ENCODE measurements around the gene CTAG2. TPM values are rescaled to one million over a fixed set of nuclear protein-coding genes. Genes with fewer than 3 reads are reported as not detected.
"Not testable (repeated sequence)": the region's sequence is repeated elsewhere in the genome, so short reads cannot be mapped to it uniquely, and the experiment has no call there.

CTAG2 gene
- not detected in 2 replicates for total RNA-seq
- long read RNA-seq, result 0 reads

GRCh38 chrX:154653413-154653812 is at the start of gene CTAG2:
TSS of gene CTAG2 (minus strand) at chrX:154653579. CDS start at chrX:154653515, 64 bp downstream.
- not testable (repeated sequence) for H3K27ac Mint-ChIP-seq (ENCODE audit: unreplicated experiment); DNase-seq (ENCODE audit: extremely low spot score, unreplicated experiment); H3K36me3 Mint-ChIP-seq (ENCODE audit: unreplicated experiment); H3K9me3 Mint-ChIP-seq (ENCODE audit: unreplicated experiment); H3K27me3 Mint-ChIP-seq (ENCODE audit: unreplicated experiment); H3K4me3 Mint-ChIP-seq (ENCODE audit: unreplicated experiment)
- peaks cover 15% of the 10 kb centered on the region for H3K4me1 Mint-ChIP-seq (ENCODE audit: unreplicated experiment)

GRCh38 chrX:154698630-154699248 is 45.4 kb upstream of the CTAG2 start:
- Mint-ChIP-seq H3K36me3 (ENCODE audit: unreplicated experiment) (no peaks in the 10 kb centered on the region), H3K9me3 (ENCODE audit: unreplicated experiment) (peaks cover 20% of the 10 kb centered on the region)
- no peak for TF ChIP-seq CTCF (IDR thresholded peaks at IDR 0.05)

GRCh38 chrX:154696676-154697045 is 43.3 kb upstream of the CTAG2 start:
- H3K4me1 Mint-ChIP-seq (ENCODE audit: unreplicated experiment), result peaks cover 5% of the 10 kb centered on the region
- no peak for TF ChIP-seq CTCF (IDR thresholded peaks at IDR 0.05)
- H3K9me3 Mint-ChIP-seq (ENCODE audit: unreplicated experiment), result peaks cover 23% of the 10 kb centered on the region
- H3K36me3 Mint-ChIP-seq (ENCODE audit: unreplicated experiment), result no peaks in the 10 kb centered on the region
- no peaks in the 10 kb centered on the region for H3K27me3 Mint-ChIP-seq (ENCODE audit: unreplicated experiment)
- no peak overlapping the region for H3K4me3 Mint-ChIP-seq (ENCODE audit: unreplicated experiment)
- DNase-seq (ENCODE audit: extremely low spot score, unreplicated experiment), result no peak
- no peak overlapping the region for H3K27ac Mint-ChIP-seq (ENCODE audit: unreplicated experiment)

More at GRCh38 chrX:154698630-154699248, 45.4 kb upstream of the CTAG2 start:
- H3K4me3 Mint-ChIP-seq (ENCODE audit: unreplicated experiment), result no peak overlapping the region
- H3K27me3 Mint-ChIP-seq (ENCODE audit: unreplicated experiment), result no peaks in the 10 kb centered on the region
- no peak overlapping the region for H3K27ac Mint-ChIP-seq (ENCODE audit: unreplicated experiment)
- DNase-seq (ENCODE audit: extremely low spot score, unreplicated experiment), result no peak
- peaks cover 5% of the 10 kb centered on the region for H3K4me1 Mint-ChIP-seq (ENCODE audit: unreplicated experiment)

- Mint-ChIP-seq H3K27ac (ENCODE audit: unreplicated experiment) (no peak overlapping the region), H3K27me3 (ENCODE audit: unreplicated experiment) (no peaks in the 10 kb centered on the region), H3K9me3 (ENCODE audit: unreplicated experiment) (peaks cover 21% of the 10 kb centered on the region), H3K4me3 (ENCODE audit: unreplicated experiment) (no peak overlapping the region), H3K36me3 (ENCODE audit: unreplicated experiment) (no peaks in the 10 kb centered on the region), H3K4me1 (ENCODE audit: unreplicated experiment) (peaks cover 5% of the 10 kb centered on the region)
- no peak for TF ChIP-seq CTCF (IDR thresholded peaks at IDR 0.05)
- DNase-seq (ENCODE audit: extremely low spot score, unreplicated experiment), result no peak
These were observed 42.7 kb upstream of the CTAG2 start for GRCh38 chrX:154695911-154696675.

GRCh38 chrX:154693394-154693793 is 40.0 kb upstream of the CTAG2 start:
- Mint-ChIP-seq H3K36me3 (ENCODE audit: unreplicated experiment) (no peaks in the 10 kb centered on the region), H3K27me3 (ENCODE audit: unreplicated experiment) (no peaks in the 10 kb centered on the region), H3K4me1 (ENCODE audit: unreplicated experiment) (peaks cover 5% of the 10 kb centered on the region), H3K27ac (ENCODE audit: unreplicated experiment) (peak overlapping the region; percentile 8), H3K4me3 (ENCODE audit: unreplicated experiment) (no peak overlapping the region), H3K9me3 (ENCODE audit: unreplicated experiment) (peaks cover 20% of the 10 kb centered on the region)
- no peak for TF ChIP-seq CTCF (IDR thresholded peaks at IDR 0.05)
- DNase-seq (ENCODE audit: extremely low spot score, unreplicated experiment), result no peak

- H3K27ac Mint-ChIP-seq (ENCODE audit: unreplicated experiment); DNase-seq (ENCODE audit: extremely low spot score, unreplicated experiment): not testable (repeated sequence)
These were observed 37.1 kb upstream of the CTAG2 start for GRCh38 chrX:154690438-154690837.

GRCh38 chrX:154672084-154672483 is 18.7 kb upstream of the CTAG2 start:
- not testable (repeated sequence) for H3K27ac Mint-ChIP-seq (ENCODE audit: unreplicated experiment); H3K36me3 Mint-ChIP-seq (ENCODE audit: unreplicated experiment); DNase-seq (ENCODE audit: extremely low spot score, unreplicated experiment); H3K4me1 Mint-ChIP-seq (ENCODE audit: unreplicated experiment); H3K4me3 Mint-ChIP-seq (ENCODE audit: unreplicated experiment)
- Mint-ChIP-seq H3K9me3 (ENCODE audit: unreplicated experiment) (peaks cover 20% of the 10 kb centered on the region), H3K27me3 (ENCODE audit: unreplicated experiment) (peaks cover 15% of the 10 kb centered on the region)

More at GRCh38 chrX:154690438-154690837, 37.1 kb upstream of the CTAG2 start:
- not testable (repeated sequence) for H3K36me3 Mint-ChIP-seq (ENCODE audit: unreplicated experiment); H3K4me3 Mint-ChIP-seq (ENCODE audit: unreplicated experiment); H3K27me3 Mint-ChIP-seq (ENCODE audit: unreplicated experiment); H3K4me1 Mint-ChIP-seq (ENCODE audit: unreplicated experiment)
- peaks cover 22% of the 10 kb centered on the region for H3K9me3 Mint-ChIP-seq (ENCODE audit: unreplicated experiment)

- not testable (repeated sequence) for H3K36me3 Mint-ChIP-seq (ENCODE audit: unreplicated experiment); H3K4me1 Mint-ChIP-seq (ENCODE audit: unreplicated experiment); H3K27ac Mint-ChIP-seq (ENCODE audit: unreplicated experiment); H3K4me3 Mint-ChIP-seq (ENCODE audit: unreplicated experiment); DNase-seq (ENCODE audit: extremely low spot score, unreplicated experiment)
- peaks cover 20% of the 10 kb centered on the region for H3K9me3 Mint-ChIP-seq (ENCODE audit: unreplicated experiment)
- peaks cover 19% of the 10 kb centered on the region for H3K27me3 Mint-ChIP-seq (ENCODE audit: unreplicated experiment)
These were observed 17.5 kb upstream of the CTAG2 start for GRCh38 chrX:154670848-154671247.
